Retinal pigment epithelial cell (primary cell): Measurements from ENCODE around the gene LIX1L.
"Not testable (repeated sequence)": the region's sequence is repeated elsewhere in the genome, so short reads cannot be mapped to it uniquely, and the experiment has no call there.

Experiments
- DNase-seq: peaks from one replicate; pipeline ENCODE4 v3.0.0-alpha.2; 2010; ENCODE audit warnings: low read depth
- H3K4me3 ChIP-seq: 2 replicates; pipeline ENCODE4 v1.5.1; 2011; ENCODE audit warnings: mild to moderate bottlenecking, low read length, control low read depth, moderate library complexity
- CTCF ChIP-seq: conservative IDR thresholded peaks from 2 replicates; pipeline ENCODE4 v1.5.1; 2011; ENCODE audit warnings: low read depth, low read length, control low read depth, inconsistent platforms

LIX1L gene

GRCh38 chr1:145927916-145928643 is 29.7 kb downstream of the LIX1L start:
- TF ChIP-seq CTCF: no peak
- H3K4me3 ChIP-seq: peak overlapping the region; percentile 96
- DNase-seq: no peak

- DNase-seq: peak; percentile 97
- peak within 1 kb of the TSS; percentile 96 for H3K4me3 ChIP-seq
- peak; percentile 76 for TF ChIP-seq CTCF
These were observed 30.5 kb downstream of the LIX1L start, which contains the start of gene RBM8A for GRCh38 chr1:145927063-145927886. TSS of gene RBM8A (minus strand) at chr1:145927484. CDS start at chr1:145927426, 58 bp downstream.

- no peak for TF ChIP-seq CTCF
- DNase-seq: no peak
- H3K4me3 ChIP-seq: peak overlapping the region; percentile 96
These were observed 31.1 kb downstream of the LIX1L start for GRCh38 chr1:145926686-145927062.

GRCh38 chr1:145922266-145922665 is 35.6 kb downstream of the LIX1L start:
- no peak overlapping the region for H3K4me3 ChIP-seq
- no peak for TF ChIP-seq CTCF
- no peak for DNase-seq

- not testable (repeated sequence) for DNase-seq, H3K4me3 ChIP-seq
These were observed 37.5 kb downstream of the LIX1L start for GRCh38 chr1:145920297-145920696.

- TF ChIP-seq CTCF: no peak
- no peak for DNase-seq
- peak overlapping the region; percentile 95 for H3K4me3 ChIP-seq
These were observed 38.6 kb downstream of the LIX1L start for GRCh38 chr1:145918992-145919939.
